GM19351 (cell line): ENCODE results near the gene NRF1.
A peak's percentile ranks its signal among the peaks of the same experiment; 100 is the strongest.
"Not testable (repeated sequence)": the region's sequence is repeated elsewhere in the genome, so short reads cannot be mapped to it uniquely, and the experiment has no call there.

Experiments used
- ATAC-seq: cut with Tn5 transposase; IDR thresholded peaks from one replicate; pipeline ENCODE4 v1.9.1; 2021; ENCODE audit warnings: mild to moderate bottlenecking, moderate library complexity; ENCODE audit not compliant: unreplicated experiment

Gene NRF1

GRCh38 chr7:129643550-129644170 lies 32.1 kb downstream of the NRF1 start:
- ATAC-seq: no peak

GRCh38 chr7:129644634-129645230 lies 33.2 kb downstream of the NRF1 start:
- no peak for ATAC-seq

GRCh38 chr7:129646369-129647021 lies 35.0 kb downstream of the NRF1 start:
- no peak for ATAC-seq

GRCh38 chr7:129649128-129649690 lies 37.7 kb downstream of the NRF1 start:
- no peak for ATAC-seq

- no peak for ATAC-seq
These were observed 38.7 kb downstream of the NRF1 start for GRCh38 chr7:129650056-129650758.

GRCh38 chr7:129652914-129653313 lies 41.4 kb downstream of the NRF1 start:
- peak; percentile 64 for ATAC-seq

- no peak for ATAC-seq
These were observed 44.3 kb downstream of the NRF1 start for GRCh38 chr7:129655811-129656210.

GRCh38 chr7:129657363-129657762 lies 45.8 kb downstream of the NRF1 start:
- no peak for ATAC-seq

- ATAC-seq: not testable (repeated sequence)
These were observed 48.4 kb downstream of the NRF1 start for GRCh38 chr7:129659907-129660306.

GRCh38 chr7:129661645-129662182 lies 50.2 kb downstream of the NRF1 start:
- ATAC-seq: no peak

GRCh38 chr7:129663240-129663639 lies 51.7 kb downstream of the NRF1 start:
- not testable (repeated sequence) for ATAC-seq

- no peak for ATAC-seq
These were observed 52.8 kb downstream of the NRF1 start for GRCh38 chr7:129664029-129665012.

GRCh38 chr7:129665013-129665401 lies 53.5 kb downstream of the NRF1 start:
- no peak for ATAC-seq

GRCh38 chr7:129667116-129667515 lies 55.6 kb downstream of the NRF1 start:
- ATAC-seq: no peak

GRCh38 chr7:129667551-129667950 lies 56.0 kb downstream of the NRF1 start:
- no peak for ATAC-seq

GRCh38 chr7:129669901-129670300 lies 58.4 kb downstream of the NRF1 start:
- no peak for ATAC-seq

GRCh38 chr7:129670656-129671055 lies 59.1 kb downstream of the NRF1 start:
- no peak for ATAC-seq

- ATAC-seq: no peak
These were observed 59.7 kb downstream of the NRF1 start for GRCh38 chr7:129671266-129671665.

GRCh38 chr7:129674475-129674874 lies 63.0 kb downstream of the NRF1 start:
- ATAC-seq: not testable (repeated sequence)

GRCh38 chr7:129675521-129675920 lies 64.0 kb downstream of the NRF1 start:
- ATAC-seq: no peak
